ENCODE results near the gene TSC22D3.
A peak's percentile ranks its signal among the peaks of the same experiment; 100 is the strongest.

The TSC22D3 gene

DNA sequence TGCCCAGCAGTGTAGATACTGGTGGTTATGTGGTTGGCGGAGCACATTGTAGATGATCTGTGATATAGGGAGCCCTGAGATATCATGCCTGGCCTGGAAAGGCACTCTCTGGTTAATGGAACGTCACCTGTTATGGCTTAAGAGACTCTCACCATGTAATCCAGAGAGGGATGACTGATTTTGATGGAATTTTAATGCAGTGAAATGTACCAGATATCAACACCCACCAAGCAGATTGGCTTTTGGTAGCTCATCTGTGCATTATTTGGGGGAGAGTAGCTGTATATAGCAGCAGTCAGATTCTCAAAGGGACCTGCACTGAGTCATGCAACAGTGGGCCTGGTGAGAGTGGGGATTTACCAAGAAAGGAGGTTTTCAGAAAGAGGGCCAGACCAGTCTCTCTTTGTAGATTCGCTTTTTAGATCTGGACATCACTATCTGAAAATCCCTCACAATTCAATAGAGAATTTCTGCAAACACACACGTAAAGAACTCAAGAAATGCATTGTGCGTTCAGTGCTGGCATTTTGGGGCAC lies 17.3 kb downstream of the TSC22D3 start:
- no peak for FAIRE-seq

GRCh38 chrX:107755721-107756120 lies 19.9 kb downstream of the TSC22D3 start:
- FAIRE-seq = no peak

DNA sequence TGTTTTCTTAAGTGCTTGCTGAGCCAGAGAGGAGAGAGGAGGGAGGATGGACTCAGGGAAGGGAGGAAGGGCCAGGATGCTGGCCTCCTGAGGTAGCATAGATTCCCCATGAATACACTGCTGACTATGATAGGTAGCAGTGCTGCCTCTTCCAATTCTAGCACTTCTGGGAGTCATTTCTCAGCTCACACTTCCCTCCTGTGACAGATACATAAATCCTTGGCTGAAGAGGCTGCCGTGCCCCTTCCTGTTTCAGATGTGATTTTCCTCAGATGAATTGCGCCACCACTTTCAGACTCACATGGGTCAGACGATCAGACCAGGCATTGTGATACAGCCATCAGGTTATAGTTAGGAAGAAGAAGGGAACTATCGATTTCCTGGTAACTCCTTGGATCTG lies 22.4 kb downstream of the TSC22D3 start:
- no peak for FAIRE-seq

GRCh38 chrX:107752714-107753113 lies 22.9 kb downstream of the TSC22D3 start:
- no peak for FAIRE-seq

- no peak for FAIRE-seq
Measured at GRCh38 chrX:107752043-107752442, 23.5 kb downstream of the TSC22D3 start.

DNA sequence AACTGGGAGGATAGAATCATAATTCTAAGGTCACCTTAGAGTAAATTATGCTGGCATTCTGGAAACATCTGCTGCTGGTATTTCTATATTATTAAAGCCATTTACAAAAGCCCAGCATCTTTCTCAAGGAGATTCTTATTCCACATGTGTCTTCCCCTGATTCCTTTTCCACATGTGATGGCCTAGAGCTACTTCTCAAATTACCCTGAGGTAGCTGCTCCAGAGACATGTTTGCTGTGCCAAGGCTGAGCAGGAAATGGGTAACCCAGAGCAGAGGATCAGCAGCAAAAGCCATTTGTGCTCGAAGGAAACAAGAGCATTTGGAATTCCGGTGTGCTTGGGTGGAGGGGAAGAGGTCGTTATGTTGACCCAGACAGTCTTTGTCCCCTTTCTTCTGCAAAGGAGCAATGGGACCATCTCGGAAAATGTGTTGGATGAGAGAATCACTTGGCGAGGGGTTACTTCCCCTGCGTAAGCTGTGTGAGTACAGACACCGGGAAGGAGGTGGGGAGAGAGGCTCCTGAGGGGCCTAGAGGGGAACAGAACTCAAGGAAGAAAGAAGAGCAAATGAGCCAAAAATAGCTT lies 24.6 kb downstream of the TSC22D3 start:
- no peak for FAIRE-seq

DNA sequence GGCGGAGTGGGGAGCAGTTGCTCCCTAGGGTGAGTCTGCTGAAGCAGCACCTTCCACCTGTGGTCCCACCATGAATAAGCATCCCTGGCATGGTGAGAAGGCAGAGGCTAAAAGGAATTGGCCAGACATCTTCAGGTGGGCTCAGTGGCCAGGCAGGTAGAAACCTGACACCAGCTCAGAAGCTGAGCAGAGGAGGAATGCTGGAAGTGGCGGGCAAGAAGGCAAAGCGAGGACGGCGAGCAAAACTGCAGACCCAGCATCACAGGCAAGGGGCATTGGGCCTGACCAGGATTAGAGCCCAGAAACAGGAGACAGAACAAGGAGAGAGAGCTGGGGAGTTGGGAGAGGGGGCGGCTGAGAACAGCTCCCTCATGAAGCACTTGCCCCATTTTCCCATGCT lies 25.3 kb downstream of the TSC22D3 start:
- no peak for FAIRE-seq

- no peak for FAIRE-seq
Measured at GRCh38 chrX:107748506-107748905, 27.1 kb downstream of the TSC22D3 start.

- FAIRE-seq = peak; percentile 27
Measured at GRCh38 chrX:107747596-107748161, 27.9 kb downstream of the TSC22D3 start.

DNA sequence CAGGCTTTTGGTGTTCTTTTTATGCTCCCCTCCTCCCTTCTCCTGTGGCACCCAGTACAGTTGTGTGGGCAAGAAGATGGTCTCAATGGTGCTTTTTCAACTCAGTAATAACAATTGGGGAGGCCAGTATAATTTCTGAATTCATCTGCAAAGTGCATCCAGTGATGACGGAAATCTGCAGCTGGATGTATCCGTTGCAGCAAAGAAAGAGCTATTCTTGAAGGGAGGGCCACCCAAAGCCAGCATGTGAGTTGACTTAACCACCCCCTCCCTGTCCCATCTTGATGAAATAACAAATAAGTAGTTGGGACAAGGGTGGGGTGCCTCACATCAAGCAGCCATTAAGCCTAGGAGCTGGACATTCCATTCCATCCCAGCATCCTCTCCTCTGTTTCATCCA lies 30.7 kb downstream of the TSC22D3 start:
- FAIRE-seq = no peak

DNA sequence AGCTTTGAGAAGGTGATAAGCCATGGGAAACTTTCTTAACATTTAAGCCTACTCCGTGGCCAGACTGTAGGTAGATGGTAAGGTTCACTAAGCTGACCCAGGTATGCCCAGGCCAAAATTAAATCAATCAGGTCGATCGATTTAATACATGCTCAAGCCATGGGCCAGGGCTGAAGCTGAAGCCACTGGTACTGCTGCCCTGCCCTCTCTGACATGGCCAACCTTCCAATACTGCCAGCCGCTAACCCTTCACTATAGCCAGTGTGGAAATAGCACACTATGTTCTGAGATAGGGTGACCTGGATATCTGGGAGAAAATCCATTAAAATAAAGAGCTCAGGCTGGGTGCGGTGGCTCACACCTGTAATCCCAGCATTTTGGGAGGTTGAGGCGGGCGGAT lies 31.6 kb downstream of the TSC22D3 start:
- no peak for FAIRE-seq

DNA sequence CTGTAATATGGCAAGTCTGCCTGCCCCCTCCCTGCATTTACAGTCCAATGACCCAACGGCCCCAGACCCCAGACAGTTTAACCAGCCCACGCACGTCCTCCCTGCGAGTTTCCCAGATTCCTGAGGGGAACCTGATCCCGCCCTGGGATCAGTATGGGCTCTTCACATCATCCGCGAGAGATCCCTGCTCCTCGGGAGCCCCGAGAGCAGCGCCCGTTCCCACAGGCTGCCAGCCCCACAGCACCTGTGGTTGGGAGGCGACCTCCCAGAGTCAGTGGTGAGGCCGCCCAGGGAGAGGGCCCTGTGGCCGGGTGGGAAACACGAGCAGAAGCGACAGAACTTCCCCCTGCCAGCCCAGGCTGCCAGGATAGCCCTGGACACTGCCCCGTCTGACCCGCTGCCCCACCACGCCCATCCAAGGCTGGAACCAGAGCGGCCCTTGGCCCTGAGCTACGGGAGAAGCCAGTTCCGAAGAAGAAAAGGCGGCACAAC lies 32.8 kb downstream of the TSC22D3 start:
- FAIRE-seq = no peak

DNA sequence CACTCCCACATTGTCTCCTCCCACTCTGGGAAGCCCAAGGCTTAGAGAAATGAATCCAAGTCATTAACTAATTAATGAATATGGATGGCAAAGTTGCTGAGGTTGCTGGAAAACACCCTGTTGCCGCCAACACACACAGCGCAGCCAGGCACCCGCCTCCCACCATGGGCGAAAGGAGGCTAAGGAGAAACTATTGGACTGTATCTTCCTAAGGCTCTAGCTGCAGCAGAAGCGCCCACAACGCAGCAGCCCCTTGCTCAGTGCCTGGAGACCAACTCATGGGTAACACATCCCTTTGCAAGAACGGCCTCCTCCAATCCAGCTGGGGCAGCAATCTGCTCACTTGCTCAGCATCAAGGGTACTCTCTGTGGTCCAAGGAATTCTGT lies 34.2 kb downstream of the TSC22D3 start:
- FAIRE-seq = no peak

GRCh38 chrX:107739541-107739940 lies 36.0 kb downstream of the TSC22D3 start:
- FAIRE-seq = no peak

GRCh38 chrX:107738768-107739167 lies 36.8 kb downstream of the TSC22D3 start:
- no peak for FAIRE-seq

DNA sequence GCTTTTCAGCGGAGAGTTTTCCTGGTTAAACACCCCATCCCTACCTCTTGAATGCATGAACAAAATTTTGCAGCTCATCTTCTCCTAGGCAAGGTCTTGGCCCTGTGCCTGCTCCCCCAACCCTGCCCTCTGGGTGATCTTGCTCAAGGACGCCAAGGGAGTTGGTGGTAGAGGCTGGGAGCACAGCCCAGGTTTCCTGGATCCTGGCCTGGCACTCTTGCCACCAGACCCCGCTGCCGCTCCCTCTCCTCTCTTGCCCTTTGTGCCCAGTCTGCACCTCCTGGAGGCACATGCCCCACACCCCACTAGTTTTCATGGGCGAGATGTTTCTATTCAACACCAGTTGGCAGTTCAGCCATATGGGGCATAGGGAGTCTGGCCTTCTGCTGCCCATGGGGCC lies 37.3 kb downstream of the TSC22D3 start:
- FAIRE-seq = no peak

- FAIRE-seq = peak; percentile 88
Measured at GRCh38 chrX:107736781-107737531, 38.6 kb downstream of the TSC22D3 start.

GRCh38 chrX:107734646-107735045 lies 40.9 kb downstream of the TSC22D3 start:
- FAIRE-seq = no peak

DNA sequence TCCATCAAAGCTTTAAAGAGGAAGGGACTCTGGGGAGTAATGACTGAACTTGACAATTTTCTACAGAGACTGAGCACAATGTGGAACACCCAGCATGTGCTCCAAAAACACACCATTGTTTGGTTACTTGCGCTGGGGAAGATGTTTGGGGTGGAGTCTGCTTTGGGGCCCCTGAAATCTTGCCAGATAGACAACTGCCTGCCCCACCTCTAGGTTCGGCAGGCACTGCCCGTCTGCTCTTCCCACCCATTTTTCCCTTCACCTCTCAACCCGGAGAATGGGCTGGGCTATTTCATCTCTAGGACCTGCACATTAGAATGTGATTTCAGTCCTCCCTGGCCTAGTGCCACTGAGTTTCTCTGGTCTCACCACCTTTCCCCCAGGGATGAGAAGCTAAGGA lies 41.9 kb downstream of the TSC22D3 start:
- FAIRE-seq = no peak

GRCh38 chrX:107731831-107732502 lies 43.6 kb downstream of the TSC22D3 start:
- no peak for FAIRE-seq

- FAIRE-seq = no peak
Measured at GRCh38 chrX:107730991-107731766, 44.4 kb downstream of the TSC22D3 start.

GRCh38 chrX:107730298-107730655 lies 45.3 kb downstream of the TSC22D3 start:
- no peak for FAIRE-seq

Data from islet of Langerhans (tissue), 1 donor.